Panc1 (cell line): ENCODE results near the gene TSSC4.

Experiments
- POLR2AphosphoS5 ChIP-seq: IDR thresholded peaks from 2 replicates; pipeline ENCODE4 v1.6.1; 2012; ENCODE audit warnings: mild to moderate bottlenecking, low read depth, low read length, moderate library complexity
- TF ChIP-seq, protein P1 (sequence below): fragments of 450-650 bp; IDR thresholded peaks from 2 replicates; pipeline ENCODE4 v1.5.1; 2017; ENCODE audit warnings: mild to moderate bottlenecking

DNA sequence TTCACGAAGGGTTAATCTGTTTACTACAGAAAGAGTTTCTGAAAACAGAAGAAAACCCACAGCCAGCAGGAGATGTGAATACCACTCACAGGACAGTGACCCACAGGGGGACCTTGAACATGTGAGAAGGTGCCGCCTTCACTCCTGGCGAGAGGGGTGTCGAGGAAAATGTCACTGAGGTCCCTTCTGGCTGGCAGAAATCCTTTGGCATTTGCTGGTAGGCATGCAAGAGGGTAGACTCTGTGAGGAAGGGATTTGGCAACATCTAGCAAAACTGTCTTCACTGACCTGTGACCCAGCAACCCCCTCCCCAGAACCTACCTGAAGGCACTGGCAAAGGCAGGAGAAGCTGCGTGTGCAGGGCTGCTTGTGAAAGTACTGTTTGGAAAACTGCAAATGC is 52.9 kb downstream of the TSSC4 start:
- TF ChIP-seq, protein P1, sequence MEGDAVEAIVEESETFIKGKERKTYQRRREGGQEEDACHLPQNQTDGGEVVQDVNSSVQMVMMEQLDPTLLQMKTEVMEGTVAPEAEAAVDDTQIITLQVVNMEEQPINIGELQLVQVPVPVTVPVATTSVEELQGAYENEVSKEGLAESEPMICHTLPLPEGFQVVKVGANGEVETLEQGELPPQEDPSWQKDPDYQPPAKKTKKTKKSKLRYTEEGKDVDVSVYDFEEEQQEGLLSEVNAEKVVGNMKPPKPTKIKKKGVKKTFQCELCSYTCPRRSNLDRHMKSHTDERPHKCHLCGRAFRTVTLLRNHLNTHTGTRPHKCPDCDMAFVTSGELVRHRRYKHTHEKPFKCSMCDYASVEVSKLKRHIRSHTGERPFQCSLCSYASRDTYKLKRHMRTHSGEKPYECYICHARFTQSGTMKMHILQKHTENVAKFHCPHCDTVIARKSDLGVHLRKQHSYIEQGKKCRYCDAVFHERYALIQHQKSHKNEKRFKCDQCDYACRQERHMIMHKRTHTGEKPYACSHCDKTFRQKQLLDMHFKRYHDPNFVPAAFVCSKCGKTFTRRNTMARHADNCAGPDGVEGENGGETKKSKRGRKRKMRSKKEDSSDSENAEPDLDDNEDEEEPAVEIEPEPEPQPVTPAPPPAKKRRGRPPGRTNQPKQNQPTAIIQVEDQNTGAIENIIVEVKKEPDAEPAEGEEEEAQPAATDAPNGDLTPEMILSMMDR = no peak
- TF ChIP-seq POLR2AphosphoS5 = no peak
